HL-60 (cell line): ENCODE results near the gene RELN.

Experiments used
- POLR2AphosphoS5 ChIP-seq: IDR thresholded peaks from 2 replicates; pipeline ENCODE4 v1.6.1; 2012; ENCODE audit warnings: low read depth
- REST ChIP-seq: IDR thresholded peaks from 2 replicates; pipeline ENCODE4 v1.6.1; 2012; ENCODE audit warnings: low read depth; ENCODE audit not compliant: insufficient replicate concordance

GRCh38 chr7:103569621-103570305 lies 419.7 kb downstream of the RELN start:
- TF ChIP-seq POLR2AphosphoS5 = no peak
- no peak for TF ChIP-seq REST
